ENCODE data around the gene ASB12.

GRCh38 chrX:64196606-64197005 is 33.8 kb downstream of the ASB12 start:
- TF ChIP-seq POLR2AphosphoS5 (IDR thresholded peaks at IDR 0.05) (no peak), CTCF (IDR thresholded peaks at IDR 0.05) (no peak)

Data from transverse colon (tissue), 4 donors.